C4-2B (cell line): ENCODE data around the gene BLID.

Experiments
- H3K27ac ChIP-seq: fragments of 450-650 bp; 2 replicates; pipeline ENCODE4 v1.5.1; 2017
- CTCF ChIP-seq: fragments of 450-650 bp; conservative IDR thresholded peaks from 2 replicates; pipeline ENCODE4 v1.5.1; 2017; ENCODE audit warnings: mild to moderate bottlenecking
- ZFX ChIP-seq: fragments of 450-650 bp; IDR thresholded peaks from 2 replicates; pipeline ENCODE4 v1.6.1; 2017

Gene BLID

GRCh38 chr11:122098261-122098980 lies 17.6 kb downstream of the BLID start:
- TF ChIP-seq ZFX, result no peak
- no peak for TF ChIP-seq CTCF
- no peak overlapping the region for H3K27ac ChIP-seq

- TF ChIP-seq CTCF (no peak), ZFX (no peak)
- H3K27ac ChIP-seq, result no peak overlapping the region
These were observed 18.5 kb downstream of the BLID start for GRCh38 chr11:122097419-122098001.

GRCh38 chr11:122096272-122097112 lies 19.5 kb downstream of the BLID start:
- TF ChIP-seq ZFX, result no peak
- TF ChIP-seq CTCF, result no peak
- no peak overlapping the region for H3K27ac ChIP-seq

DNA sequence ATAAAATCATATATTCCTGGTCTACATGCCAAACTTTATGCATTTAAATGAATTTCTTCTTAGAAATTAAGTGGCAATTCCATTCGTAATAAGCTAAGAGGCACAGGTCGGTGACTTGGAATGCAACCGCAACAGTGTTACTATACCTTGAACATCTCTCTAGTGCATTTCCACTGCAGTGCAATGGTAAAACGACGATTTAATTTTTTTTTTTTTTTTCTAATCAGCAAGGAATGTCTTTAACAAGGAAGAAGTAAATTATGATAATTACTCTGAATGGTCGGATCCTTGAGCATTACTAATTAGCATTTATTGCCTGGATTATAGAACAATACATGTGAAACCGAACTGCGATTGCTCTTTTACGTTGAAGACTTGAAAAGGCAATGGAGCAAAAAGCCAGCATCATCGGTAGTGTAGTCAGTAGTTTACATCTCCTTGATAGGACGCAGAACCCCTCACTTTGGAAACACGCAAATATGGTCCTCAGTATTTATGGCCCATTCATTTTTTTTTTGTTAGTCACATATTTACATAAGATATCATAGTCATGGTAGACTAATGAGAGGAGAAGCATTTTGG lies 20.2 kb downstream of the BLID start:
- TF ChIP-seq ZFX, result no peak
- TF ChIP-seq CTCF, result no peak
- no peak overlapping the region for H3K27ac ChIP-seq

DNA sequence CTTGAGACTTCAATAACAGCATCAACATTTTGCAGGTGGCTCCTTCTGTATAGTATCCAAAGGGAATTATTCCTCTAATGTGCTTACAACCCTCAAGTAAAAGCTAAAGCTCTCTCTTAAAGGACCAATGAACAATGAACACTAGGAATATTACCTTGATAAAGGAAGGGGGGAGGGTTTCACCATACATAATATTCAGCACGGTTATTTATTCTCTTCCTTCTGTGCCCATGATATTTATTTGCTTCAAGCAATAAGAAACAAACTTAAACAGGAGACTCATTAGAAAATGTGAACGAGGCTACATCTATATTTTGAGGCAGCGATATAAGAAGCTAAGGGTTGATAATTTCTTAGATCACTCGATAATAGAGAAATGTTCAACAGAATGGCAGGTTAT lies 21.2 kb downstream of the BLID start:
- no peak overlapping the region for H3K27ac ChIP-seq
- TF ChIP-seq ZFX (no peak), CTCF (no peak)

GRCh38 chr11:122093731-122094275 lies 22.2 kb downstream of the BLID start:
- TF ChIP-seq CTCF (no peak), ZFX (no peak)
- no peak overlapping the region for H3K27ac ChIP-seq
